GM12878 (cell line): ENCODE data around the gene RAPGEF1.

Source experiments
- CTCF ChIP-seq, 3 experiments: IDR thresholded peaks in 2 of 3; conservative IDR thresholded peaks in 1 of 3; 2 replicates each; pipeline ENCODE4 v1.5.1; 2011; ENCODE audit warnings: low read depth in 3 of 3, low read length in 3 of 3, mild to moderate bottlenecking in 3 of 3, control low read depth in 2 of 3, moderate library complexity in 2 of 3, inconsistent platforms in 1 of 3, mixed read lengths in 1 of 3; ENCODE audit not compliant: control insufficient read depth in 2 of 3, insufficient read depth in 1 of 3; ENCODE audit errors: extremely low read depth in 1 of 3
- POLR2A ChIP-seq: IDR thresholded peaks from 2 replicates; pipeline ENCODE4 v1.6.1; 2011; ENCODE audit warnings: low read depth, mild to moderate bottlenecking, low read length
- RFX5 ChIP-seq: IDR thresholded peaks from 2 replicates; pipeline ENCODE4 v1.6.1; 2011; ENCODE audit warnings: low read depth, low read length, improper control_type of control experiment
- YY1 ChIP-seq: IDR thresholded peaks from 2 replicates; pipeline ENCODE4 v1.6.1; 2011; ENCODE audit warnings: low read depth, mild to moderate bottlenecking, low read length
- ZBTB40 ChIP-seq: fragments of 450-650 bp; IDR thresholded peaks from 2 replicates; pipeline ENCODE4 v1.6.1; 2016; ENCODE audit warnings: mild to moderate bottlenecking, moderate library complexity, borderline replicate concordance

GRCh38 chr9:131700076-131700475 lies 39.8 kb downstream of the RAPGEF1 start:
- TF ChIP-seq POLR2A (no peak), ZBTB40 (no peak), CTCF (IDR thresholded peaks at IDR 0.05 in 2 of 3, conservative IDR thresholded peaks at IDR 0.05 in 1 of 3; ENCODE audit: control insufficient read depth in 2 of 3, extremely low read depth in 1 of 3, insufficient read depth in 1 of 3, low read depth in 3 of 3, low read length in 3 of 3) (no peak), YY1 (no peak), RFX5 (no peak)
